HEK293 (cell line): ENCODE data around the gene PROX1.

ENCODE experiments used
- CTCF ChIA-PET: fragments of 350-600 bp; formaldehyde crosslinking; extraction: SDS; loops from one replicate; lab custom pipeline; 2021; ENCODE audit warnings: antibody characterized with exemption; lab: Yijun Ruan, JAX
- POLR2A ChIA-PET: fragments of 300-600 bp; formaldehyde crosslinking; extraction: SDS; loops from one replicate; lab custom pipeline; 2020; ENCODE audit warnings: antibody characterized with exemption, inconsistent platforms; lab: Yijun Ruan, JAX
- H3K27ac ChIP-seq: fragments of 200-500 bp; sonication (Bioruptor generic); 2 replicates; pipeline ENCODE4 v1.5.1; 2014; ENCODE audit warnings: low read depth, low read length, control low read depth, inconsistent platforms; ENCODE audit errors: extremely low read depth
- H3K36me3 ChIP-seq, 2 experiments: fragments of 200-500 bp in 1 of 2; sonication (Bioruptor generic) in 1 of 2; 1 replicate in 1 of 2; 2 replicates in 1 of 2; pipeline ENCODE4 v1.5.1; 2014 to 2017; ENCODE audit warnings: inconsistent platforms in 2 of 2, low read length in 2 of 2; ENCODE audit not compliant: control insufficient read depth in 2 of 2, insufficient read depth in 1 of 2
- H3K4me1 ChIP-seq: fragments of 200-500 bp; sonication (Bioruptor generic); 2 replicates; pipeline ENCODE4 v1.5.1; 2014; ENCODE audit warnings: mild to moderate bottlenecking, low read length, inconsistent platforms; ENCODE audit not compliant: control insufficient read depth, insufficient read depth
- H3K4me3 ChIP-seq: 2 replicates; pipeline ENCODE4 v1.5.1; 2011; ENCODE audit warnings: low read depth, mild to moderate bottlenecking, control low read depth, low read length, moderate library complexity
- H3K9me3 ChIP-seq: fragments of 200-500 bp; sonication (Bioruptor generic); 2 replicates; pipeline ENCODE4 v1.5.1; 2014; ENCODE audit warnings: low read depth, low read length, inconsistent platforms; ENCODE audit not compliant: control insufficient read depth, insufficient read depth
- HOXA7 ChIP-seq: sonication (generic); formaldehyde crosslinking; IDR thresholded peaks from 2 replicates; pipeline ENCODE4 v1.8.1; 2022; ENCODE audit warnings: missing genetic modification reagents, borderline replicate concordance
- KLF10 ChIP-seq: fragments of 450-650 bp; IDR thresholded peaks from 2 replicates; pipeline ENCODE4 v1.5.1; 2018; ENCODE audit warnings: missing biosample characterization, mild to moderate bottlenecking, missing genetic modification characterization
- KLF8 ChIP-seq: fragments of 450-650 bp; formaldehyde crosslinking; IDR thresholded peaks from 2 replicates; pipeline ENCODE4 v1.5.1; 2016; ENCODE audit warnings: missing biosample characterization, missing genetic modification characterization
- PRDM1 ChIP-seq: fragments of 450-650 bp; formaldehyde crosslinking; IDR thresholded peaks from 2 replicates; pipeline ENCODE4; 2016; ENCODE audit warnings: missing biosample characterization, missing genetic modification characterization
- RBAK ChIP-seq: fragments of 450-650 bp; formaldehyde crosslinking; IDR thresholded peaks from 2 replicates; pipeline ENCODE4 v1.5.1; 2016; ENCODE audit warnings: missing biosample characterization, missing genetic modification characterization
- SP7 ChIP-seq: fragments of 450-650 bp; formaldehyde crosslinking; IDR thresholded peaks from 2 replicates; pipeline ENCODE4 v1.5.1; 2016; ENCODE audit warnings: missing biosample characterization, missing genetic modification characterization
- YY1 ChIP-seq: fragments of 450-650 bp; formaldehyde crosslinking; IDR thresholded peaks from 2 replicates; pipeline ENCODE4 v1.5.1; 2018; ENCODE audit warnings: missing biosample characterization, missing genetic modification characterization
- ZNF121 ChIP-seq: fragments of 450-650 bp; formaldehyde crosslinking; IDR thresholded peaks from 2 replicates; pipeline ENCODE4 v1.5.1; 2016; ENCODE audit warnings: missing biosample characterization, missing genetic modification characterization
- ZNF140 ChIP-seq: fragments of 450-650 bp; formaldehyde crosslinking; IDR thresholded peaks from 2 replicates; pipeline ENCODE4 v1.5.1; 2016; ENCODE audit warnings: missing biosample characterization, missing genetic modification characterization
- ZNF146 ChIP-seq: fragments of 450-650 bp; formaldehyde crosslinking; IDR thresholded peaks from 2 replicates; pipeline ENCODE4 v1.5.1; 2016; ENCODE audit warnings: missing biosample characterization, missing genetic modification characterization
- ZNF157 ChIP-seq: fragments of 450-650 bp; formaldehyde crosslinking; IDR thresholded peaks from 2 replicates; pipeline ENCODE4 v1.5.1; 2016; ENCODE audit warnings: missing biosample characterization, missing genetic modification characterization
- ZNF211 ChIP-seq: fragments of 450-650 bp; formaldehyde crosslinking; IDR thresholded peaks from 2 replicates; pipeline ENCODE4 v1.5.1; 2016; ENCODE audit warnings: low read depth, missing biosample characterization, missing genetic modification characterization
- ZNF221 ChIP-seq: fragments of 450-650 bp; formaldehyde crosslinking; IDR thresholded peaks from 2 replicates; pipeline ENCODE4 v1.5.1; 2017; ENCODE audit warnings: missing biosample characterization, missing genetic modification characterization, borderline replicate concordance
- ZNF248 ChIP-seq: fragments of 450-650 bp; formaldehyde crosslinking; IDR thresholded peaks from 2 replicates; pipeline ENCODE4 v1.5.1; 2017; ENCODE audit warnings: missing biosample characterization, missing genetic modification characterization
- ZNF302 ChIP-seq: fragments of 450-650 bp; formaldehyde crosslinking; IDR thresholded peaks from 2 replicates; pipeline ENCODE4 v1.5.1; 2016; ENCODE audit warnings: missing biosample characterization, missing genetic modification characterization, low read depth
- ZNF433 ChIP-seq: fragments of 450-650 bp; formaldehyde crosslinking; IDR thresholded peaks from 2 replicates; pipeline ENCODE4 v1.5.1; 2016; ENCODE audit warnings: missing biosample characterization, missing genetic modification characterization, low read depth
- ZNF560 ChIP-seq: fragments of 450-650 bp; formaldehyde crosslinking; IDR thresholded peaks from 2 replicates; pipeline ENCODE4 v1.5.1; 2017; ENCODE audit warnings: missing biosample characterization, missing genetic modification characterization, borderline replicate concordance
- ZNF654 ChIP-seq: fragments of 450-650 bp; formaldehyde crosslinking; IDR thresholded peaks from 2 replicates; pipeline ENCODE4 v1.5.1; 2016; ENCODE audit warnings: low read depth, missing biosample characterization, missing genetic modification characterization
- ZNF707 ChIP-seq: fragments of 450-650 bp; formaldehyde crosslinking; IDR thresholded peaks from 2 replicates; pipeline ENCODE4 v1.5.1; 2016; ENCODE audit warnings: missing biosample characterization, missing genetic modification characterization
- ZSCAN23 ChIP-seq: fragments of 450-650 bp; formaldehyde crosslinking; IDR thresholded peaks from 2 replicates; pipeline ENCODE4 v1.5.1; 2016; ENCODE audit warnings: missing biosample characterization, missing genetic modification characterization
- ZSCAN30 ChIP-seq: fragments of 450-650 bp; IDR thresholded peaks from 2 replicates; pipeline ENCODE4 v1.5.1; 2018; ENCODE audit warnings: missing biosample characterization, mild to moderate bottlenecking, missing genetic modification characterization, moderate library complexity
- TF ChIP-seq, protein P1 (sequence below): fragments of 450-650 bp; formaldehyde crosslinking; IDR thresholded peaks from 2 replicates; pipeline ENCODE4 v1.5.1; 2016; ENCODE audit warnings: missing biosample characterization, missing genetic modification characterization
- TF ChIP-seq, protein P2 (sequence below): fragments of 450-650 bp; formaldehyde crosslinking; IDR thresholded peaks from 2 replicates; pipeline ENCODE4 v1.5.1; 2016; ENCODE audit warnings: missing biosample characterization, missing genetic modification characterization
- TF ChIP-seq, protein P3 (sequence below): fragments of 450-650 bp; IDR thresholded peaks from 2 replicates; pipeline ENCODE4 v1.5.1; 2018; ENCODE audit warnings: missing biosample characterization, missing genetic modification characterization
- TF ChIP-seq, protein P4 (sequence below): fragments of 450-650 bp; formaldehyde crosslinking; IDR thresholded peaks from 2 replicates; pipeline ENCODE4 v1.5.1; 2017; ENCODE audit warnings: missing biosample characterization, missing genetic modification characterization
- TF ChIP-seq, protein P5 (sequence below): fragments of 450-650 bp; formaldehyde crosslinking; IDR thresholded peaks from 2 replicates; pipeline ENCODE4 v1.5.1; 2016; ENCODE audit warnings: missing biosample characterization, missing genetic modification characterization

The PROX1 gene

DNA sequence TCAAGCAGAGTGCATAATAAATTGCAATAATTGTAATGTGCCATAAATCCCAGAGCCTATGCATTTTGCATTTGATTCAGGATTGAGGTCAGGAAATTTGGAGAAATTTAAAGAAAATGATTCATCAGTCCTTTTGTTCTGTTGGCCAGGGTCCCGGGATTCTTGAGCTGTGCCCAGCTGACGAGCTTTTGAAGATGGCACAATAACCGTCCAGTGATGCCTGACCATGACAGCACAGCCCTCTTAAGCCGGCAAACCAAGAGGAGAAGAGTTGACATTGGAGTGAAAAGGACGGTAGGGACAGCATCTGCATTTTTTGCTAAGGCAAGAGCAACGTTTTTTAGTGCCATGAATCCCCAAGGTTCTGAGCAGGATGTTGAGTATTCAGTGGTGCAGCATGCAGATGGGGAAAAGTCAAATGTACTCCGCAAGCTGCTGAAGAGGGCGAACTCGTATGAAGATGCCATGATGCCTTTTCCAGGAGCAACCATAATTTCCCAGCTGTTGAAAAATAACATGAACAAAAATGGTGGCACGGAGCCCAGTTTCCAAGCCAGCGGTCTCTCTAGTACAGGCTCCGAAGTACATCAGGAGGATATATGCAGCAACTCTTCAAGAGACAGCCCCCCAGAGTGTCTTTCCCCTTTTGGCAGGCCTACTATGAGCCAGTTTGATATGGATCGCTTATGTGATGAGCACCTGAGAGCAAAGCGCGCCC lies 8.7 kb downstream of the PROX1 start:
- no peak overlapping the region for H3K4me3 ChIP-seq
- H3K36me3 ChIP-seq = peaks cover 0 to 32% of the 10 kb centered on the region in 2 experiments; a peak in 1 of 3 replicates
- no peak overlapping the region for H3K27ac ChIP-seq
- ChIA-PET POLR2A (no interaction called here), CTCF (no interaction called here)
- peaks cover 3% of the 10 kb centered on the region; the same call in 1 of the 2 replicates for H3K4me1 ChIP-seq
- no peaks in the 10 kb centered on the region for H3K9me3 ChIP-seq
- TF ChIP-seq ZNF707 (tag by site-specific recombination) (no peak), YY1 (tag by site-specific recombination) (no peak), ZNF560 (tag by site-specific recombination) (no peak), ZNF248 (tag by site-specific recombination) (no peak), ZNF146 (tag by site-specific recombination) (no peak), ZNF211 (tag by site-specific recombination) (no peak), ZNF302 (tag by site-specific recombination) (no peak), ZNF121 (tag by site-specific recombination) (no peak), ZNF140 (tag by site-specific recombination) (no peak), ZSCAN30 (no peak), ZNF157 (tag by site-specific recombination) (no peak), ZNF654 (tag by site-specific recombination) (no peak)
- TF ChIP-seq, protein P1, sequence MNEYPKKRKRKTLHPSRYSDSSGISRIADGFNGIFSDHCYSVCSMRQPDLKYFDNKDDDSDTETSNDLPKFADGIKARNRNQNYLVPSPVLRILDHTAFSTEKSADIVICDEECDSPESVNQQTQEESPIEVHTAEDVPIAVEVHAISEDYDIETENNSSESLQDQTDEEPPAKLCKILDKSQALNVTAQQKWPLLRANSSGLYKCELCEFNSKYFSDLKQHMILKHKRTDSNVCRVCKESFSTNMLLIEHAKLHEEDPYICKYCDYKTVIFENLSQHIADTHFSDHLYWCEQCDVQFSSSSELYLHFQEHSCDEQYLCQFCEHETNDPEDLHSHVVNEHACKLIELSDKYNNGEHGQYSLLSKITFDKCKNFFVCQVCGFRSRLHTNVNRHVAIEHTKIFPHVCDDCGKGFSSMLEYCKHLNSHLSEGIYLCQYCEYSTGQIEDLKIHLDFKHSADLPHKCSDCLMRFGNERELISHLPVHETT (tag by site-specific recombination) = no peak
- TF ChIP-seq, protein P2, sequence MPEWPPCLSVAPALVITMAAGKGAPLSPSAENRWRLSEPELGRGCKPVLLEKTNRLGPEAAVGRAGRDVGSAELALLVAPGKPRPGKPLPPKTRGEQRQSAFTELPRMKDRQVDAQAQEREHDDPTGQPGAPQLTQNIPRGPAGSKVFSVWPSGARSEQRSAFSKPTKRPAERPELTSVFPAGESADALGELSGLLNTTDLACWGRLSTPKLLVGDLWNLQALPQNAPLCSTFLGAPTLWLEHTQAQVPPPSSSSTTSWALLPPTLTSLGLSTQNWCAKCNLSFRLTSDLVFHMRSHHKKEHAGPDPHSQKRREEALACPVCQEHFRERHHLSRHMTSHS = no peak
- TF ChIP-seq, protein P3, sequence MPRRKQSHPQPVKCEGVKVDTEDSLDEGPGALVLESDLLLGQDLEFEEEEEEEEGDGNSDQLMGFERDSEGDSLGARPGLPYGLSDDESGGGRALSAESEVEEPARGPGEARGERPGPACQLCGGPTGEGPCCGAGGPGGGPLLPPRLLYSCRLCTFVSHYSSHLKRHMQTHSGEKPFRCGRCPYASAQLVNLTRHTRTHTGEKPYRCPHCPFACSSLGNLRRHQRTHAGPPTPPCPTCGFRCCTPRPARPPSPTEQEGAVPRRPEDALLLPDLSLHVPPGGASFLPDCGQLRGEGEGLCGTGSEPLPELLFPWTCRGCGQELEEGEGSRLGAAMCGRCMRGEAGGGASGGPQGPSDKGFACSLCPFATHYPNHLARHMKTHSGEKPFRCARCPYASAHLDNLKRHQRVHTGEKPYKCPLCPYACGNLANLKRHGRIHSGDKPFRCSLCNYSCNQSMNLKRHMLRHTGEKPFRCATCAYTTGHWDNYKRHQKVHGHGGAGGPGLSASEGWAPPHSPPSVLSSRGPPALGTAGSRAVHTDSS (tag by site-specific recombination) = no peak
- TF ChIP-seq, protein P4, sequence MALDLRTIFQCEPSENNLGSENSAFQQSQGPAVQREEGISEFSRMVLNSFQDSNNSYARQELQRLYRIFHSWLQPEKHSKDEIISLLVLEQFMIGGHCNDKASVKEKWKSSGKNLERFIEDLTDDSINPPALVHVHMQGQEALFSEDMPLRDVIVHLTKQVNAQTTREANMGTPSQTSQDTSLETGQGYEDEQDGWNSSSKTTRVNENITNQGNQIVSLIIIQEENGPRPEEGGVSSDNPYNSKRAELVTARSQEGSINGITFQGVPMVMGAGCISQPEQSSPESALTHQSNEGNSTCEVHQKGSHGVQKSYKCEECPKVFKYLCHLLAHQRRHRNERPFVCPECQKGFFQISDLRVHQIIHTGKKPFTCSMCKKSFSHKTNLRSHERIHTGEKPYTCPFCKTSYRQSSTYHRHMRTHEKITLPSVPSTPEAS (tag by site-specific recombination) = no peak
- TF ChIP-seq, all 188 proteins: peak for 0

DNA sequence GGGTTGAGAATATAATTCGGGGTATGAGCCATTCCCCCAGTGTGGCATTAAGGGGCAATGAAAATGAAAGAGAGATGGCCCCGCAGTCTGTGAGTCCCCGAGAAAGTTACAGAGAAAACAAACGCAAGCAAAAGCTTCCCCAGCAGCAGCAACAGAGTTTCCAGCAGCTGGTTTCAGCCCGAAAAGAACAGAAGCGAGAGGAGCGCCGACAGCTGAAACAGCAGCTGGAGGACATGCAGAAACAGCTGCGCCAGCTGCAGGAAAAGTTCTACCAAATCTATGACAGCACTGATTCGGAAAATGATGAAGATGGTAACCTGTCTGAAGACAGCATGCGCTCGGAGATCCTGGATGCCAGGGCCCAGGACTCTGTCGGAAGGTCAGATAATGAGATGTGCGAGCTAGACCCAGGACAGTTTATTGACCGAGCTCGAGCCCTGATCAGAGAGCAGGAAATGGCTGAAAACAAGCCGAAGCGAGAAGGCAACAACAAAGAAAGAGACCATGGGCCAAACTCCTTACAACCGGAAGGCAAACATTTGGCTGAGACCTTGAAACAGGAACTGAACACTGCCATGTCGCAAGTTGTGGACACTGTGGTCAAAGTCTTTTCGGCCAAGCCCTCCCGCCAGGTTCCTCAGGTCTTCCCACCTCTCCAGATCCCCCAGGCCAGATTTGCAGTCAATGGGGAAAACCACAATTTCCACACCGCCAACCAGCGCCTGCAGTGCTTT lies 9.4 kb downstream of the PROX1 start:
- CTCF ChIA-PET = no interaction called here
- Histone ChIP-seq H3K4me1 (peaks cover 5% of the 10 kb centered on the region; the same call in 1 of the 2 replicates), H3K4me3 (no peak overlapping the region), H3K36me3 (peaks cover 0 to 32% of the 10 kb centered on the region in 2 experiments; a peak in 1 of 3 replicates), H3K27ac (no peak overlapping the region), H3K9me3 (no peaks in the 10 kb centered on the region)
- POLR2A ChIA-PET = no interaction called here
- no peak for TF ChIP-seq SP7
- no peak for TF ChIP-seq HOXA7 (CRISPR knock-in tag)
- TF ChIP-seq, protein P5, sequence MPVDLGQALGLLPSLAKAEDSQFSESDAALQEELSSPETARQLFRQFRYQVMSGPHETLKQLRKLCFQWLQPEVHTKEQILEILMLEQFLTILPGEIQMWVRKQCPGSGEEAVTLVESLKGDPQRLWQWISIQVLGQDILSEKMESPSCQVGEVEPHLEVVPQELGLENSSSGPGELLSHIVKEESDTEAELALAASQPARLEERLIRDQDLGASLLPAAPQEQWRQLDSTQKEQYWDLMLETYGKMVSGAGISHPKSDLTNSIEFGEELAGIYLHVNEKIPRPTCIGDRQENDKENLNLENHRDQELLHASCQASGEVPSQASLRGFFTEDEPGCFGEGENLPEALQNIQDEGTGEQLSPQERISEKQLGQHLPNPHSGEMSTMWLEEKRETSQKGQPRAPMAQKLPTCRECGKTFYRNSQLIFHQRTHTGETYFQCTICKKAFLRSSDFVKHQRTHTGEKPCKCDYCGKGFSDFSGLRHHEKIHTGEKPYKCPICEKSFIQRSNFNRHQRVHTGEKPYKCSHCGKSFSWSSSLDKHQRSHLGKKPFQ (tag by site-specific recombination) = no peak
- TF ChIP-seq ZSCAN23 = no peak
- no peak for TF ChIP-seq ZNF221
- TF ChIP-seq ZNF433 = no peak
- TF ChIP-seq RBAK (tag by site-specific recombination) = no peak
- no peak for TF ChIP-seq KLF8 (tag by site-specific recombination)
- no peak for TF ChIP-seq KLF10 (tag by site-specific recombination)
- TF ChIP-seq PRDM1 (tag by site-specific recombination) = no peak
